HEK293T (cell line): ENCODE results near the gene MATN4.
"Not testable (repeated sequence)": the region's sequence is repeated elsewhere in the genome, so short reads cannot be mapped to it uniquely, and the experiment has no call there.

ENCODE experiments used
- CTCF ChIA-PET: fragments of 350-600 bp; formaldehyde crosslinking; extraction: SDS; loops from one replicate; lab custom pipeline; 2021; ENCODE audit warnings: antibody characterized with exemption, inconsistent platforms; lab: Yijun Ruan, JAX
- POLR2A ChIA-PET: fragments of 350-600 bp; formaldehyde crosslinking; extraction: SDS; loops from one replicate; lab custom pipeline; 2020; ENCODE audit warnings: antibody characterized with exemption, inconsistent platforms; lab: Yijun Ruan, JAX
- DNase-seq: peaks from one replicate; pipeline ENCODE4 v3.0.0; 2012; ENCODE audit warnings: mixed read lengths; ENCODE audit errors: extremely low spot score
- ARNT ChIP-seq: fragments of 450-650 bp; IDR thresholded peaks from 2 replicates; pipeline ENCODE4 v1.6.1; 2017; ENCODE audit warnings: mild to moderate bottlenecking
- BHLHE40 ChIP-seq: fragments of 450-650 bp; IDR thresholded peaks from 2 replicates; pipeline ENCODE4 v1.6.1; 2016; ENCODE audit warnings: mild to moderate bottlenecking, moderate library complexity, borderline replicate concordance
- CTBP1 ChIP-seq: fragments of 450-650 bp; IDR thresholded peaks from 2 replicates; pipeline ENCODE4 v1.6.1; 2016; ENCODE audit warnings: borderline replicate concordance
- ELF4 ChIP-seq: fragments of 450-650 bp; IDR thresholded peaks from 2 replicates; pipeline ENCODE4 v1.6.1; 2017; ENCODE audit warnings: antibody characterized with exemption
- FOXA1 ChIP-seq: fragments of 450-650 bp; IDR thresholded peaks from 2 replicates; pipeline ENCODE4 v1.6.1; 2016; ENCODE audit warnings: mild to moderate bottlenecking
- FOXK2 ChIP-seq: fragments of 450-650 bp; IDR thresholded peaks from 2 replicates; pipeline ENCODE4 v1.6.1; 2016; ENCODE audit warnings: mild to moderate bottlenecking
- FOXM1 ChIP-seq: fragments of 450-650 bp; IDR thresholded peaks from 2 replicates; pipeline ENCODE4 v1.6.1; 2017; ENCODE audit warnings: mild to moderate bottlenecking, borderline replicate concordance
- HDGF ChIP-seq: fragments of 450-650 bp; IDR thresholded peaks from 2 replicates; pipeline ENCODE4 v1.6.1; 2017; ENCODE audit warnings: antibody characterized with exemption, borderline replicate concordance
- L3MBTL2 ChIP-seq: fragments of 450-650 bp; conservative IDR thresholded peaks from 2 replicates; pipeline ENCODE4 v1.6.1; 2016; ENCODE audit warnings: mild to moderate bottlenecking
- LEF1 ChIP-seq: fragments of 450-650 bp; IDR thresholded peaks from 2 replicates; pipeline ENCODE4 v1.6.1; 2017; ENCODE audit warnings: mild to moderate bottlenecking, borderline replicate concordance
- NFRKB ChIP-seq: fragments of 450-650 bp; IDR thresholded peaks from 2 replicates; pipeline ENCODE4 v1.6.1; 2016; ENCODE audit warnings: mild to moderate bottlenecking, moderate library complexity
- PKNOX1 ChIP-seq: fragments of 450-650 bp; IDR thresholded peaks from 2 replicates; pipeline ENCODE4 v1.6.1; 2016
- SP1 ChIP-seq: fragments of 450-650 bp; IDR thresholded peaks from 2 replicates; pipeline ENCODE4 v1.6.1; 2017
- SUZ12 ChIP-seq: fragments of 450-650 bp; IDR thresholded peaks from 2 replicates; pipeline ENCODE4 v1.6.1; 2016; ENCODE audit warnings: mild to moderate bottlenecking
- TARDBP ChIP-seq: fragments of 450-650 bp; IDR thresholded peaks from 2 replicates; pipeline ENCODE4 v1.6.1; 2016
- ZNF384 ChIP-seq: fragments of 450-650 bp; IDR thresholded peaks from 2 replicates; pipeline ENCODE4 v1.6.1; 2016

MATN4 gene

DNA sequence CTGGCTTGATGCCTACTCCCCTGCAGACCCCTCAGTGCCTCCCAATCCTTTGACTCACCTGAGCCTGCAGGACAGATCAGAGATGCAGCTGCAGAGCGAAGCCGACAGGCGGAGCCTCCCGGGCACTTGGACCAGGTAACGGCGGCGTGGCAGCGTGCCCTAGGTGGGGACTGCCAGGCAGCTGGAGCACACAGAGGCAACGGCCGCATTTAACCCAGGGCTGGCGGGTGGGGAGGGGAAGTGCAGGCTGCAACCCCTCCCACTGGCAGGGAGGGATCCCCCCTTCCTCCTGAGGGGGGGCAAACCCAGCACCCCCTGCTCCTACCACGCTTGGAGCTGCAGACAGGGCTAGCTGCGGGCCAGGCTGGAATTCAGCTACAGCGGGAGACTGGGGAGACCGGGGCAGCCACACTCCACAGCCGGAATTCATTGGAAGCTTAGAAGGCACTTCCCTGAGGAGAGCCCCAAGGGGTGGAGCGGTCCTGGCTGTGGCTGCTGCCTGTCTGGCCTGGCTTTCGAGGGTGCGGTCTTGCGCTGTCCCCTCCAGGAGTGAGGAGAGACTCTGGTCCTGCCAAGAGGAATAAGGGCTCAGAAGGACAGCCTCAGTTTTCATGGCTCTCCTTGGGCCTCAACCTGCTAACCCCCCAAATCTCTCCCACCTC, at the start of gene MATN4:
Gene MATN4, minus strand, starts transcription at position 183 of the 662 bp plus-strand sequence. CDS start 2,717 bp downstream, outside the sequence.
- CTCF ChIA-PET = no interaction called here
- TF ChIP-seq FOXK2 (no peak), ELF4 (no peak), TARDBP (no peak)
- no peak for DNase-seq
- POLR2A ChIA-PET = interaction anchor here (0.8 kb wide), 1 partner anchor 15 kb away, joined by 3 read pairs; no protein-coding TSS in a partner anchor

- CTCF ChIA-PET = no interaction called here
- TF ChIP-seq L3MBTL2 = no peak
- TF ChIP-seq PKNOX1 = no peak
- TF ChIP-seq ARNT = no peak
- no peak for TF ChIP-seq ZNF384
- no peak for TF ChIP-seq CTBP1
- TF ChIP-seq NFRKB = no peak
- TF ChIP-seq LEF1 = no peak
- no peak for TF ChIP-seq FOXA1
- TF ChIP-seq HDGF = no peak
- POLR2A ChIA-PET = interaction anchor here (0.6 to 1.5 kb wide), 2 partner anchors 11 to 60 kb away, joined by 3 to 7 read pairs; partner anchors contain the start of gene PIGT
- DNase-seq = no peak
Observed at GRCh38 chr20:45355209-45356084, 47.3 kb upstream of the MATN4 start.

DNA sequence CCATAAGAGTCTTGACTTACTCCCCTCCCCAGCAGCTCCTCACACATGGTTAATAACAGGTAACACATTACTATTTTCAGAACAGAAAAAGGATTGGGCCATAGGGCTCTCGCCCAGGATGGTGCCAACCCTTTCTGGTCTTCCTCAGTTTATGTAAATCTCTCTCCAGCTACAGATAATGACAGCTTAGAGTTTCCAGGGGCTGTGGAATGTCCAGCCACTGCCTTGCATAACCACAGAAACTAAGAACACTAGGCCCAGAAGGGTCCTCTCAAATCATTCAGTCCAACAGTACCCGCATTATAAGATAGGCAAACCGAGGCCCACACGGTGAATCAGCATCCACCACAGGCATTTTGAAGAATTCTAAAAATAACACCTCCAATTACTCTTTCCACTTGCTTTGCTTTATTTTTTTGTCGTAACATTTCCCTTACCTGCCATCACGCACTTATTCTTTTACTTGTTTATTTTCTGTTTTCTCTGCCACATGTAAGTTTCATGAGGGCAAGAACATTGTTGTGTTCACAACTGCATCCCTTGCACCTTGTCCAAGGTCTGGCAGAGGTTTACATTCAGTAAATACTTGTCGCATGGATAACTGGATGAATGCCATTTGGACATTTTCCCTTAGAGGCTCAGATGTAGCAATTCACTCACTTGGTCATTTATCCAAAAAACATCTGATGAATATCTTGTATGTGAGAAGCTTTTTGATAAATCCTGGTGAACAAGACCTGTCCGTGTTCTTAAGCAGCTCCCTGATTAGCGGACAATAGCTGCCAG, 46.5 kb upstream of the MATN4 start:
- DNase-seq = no peak
- POLR2A ChIA-PET = interaction anchor here (0.6 to 1.5 kb wide), 2 partner anchors 10 to 61 kb away, joined by 3 to 7 read pairs; partner anchors contain the start of gene PIGT
- TF ChIP-seq ZNF384 = no peak
- no peak for TF ChIP-seq LEF1
- no peak for TF ChIP-seq BHLHE40
- no peak for TF ChIP-seq L3MBTL2
- TF ChIP-seq TARDBP = no peak
- no peak for TF ChIP-seq PKNOX1
- no peak for TF ChIP-seq SUZ12
- no peak for TF ChIP-seq ARNT
- TF ChIP-seq HDGF = no peak
- no peak for TF ChIP-seq FOXA1
- no peak for TF ChIP-seq FOXK2
- TF ChIP-seq FOXM1 = no peak
- TF ChIP-seq NFRKB = no peak
- no peak for TF ChIP-seq SP1
- TF ChIP-seq ELF4 = no peak
- no peak for TF ChIP-seq CTBP1
- CTCF ChIA-PET = no interaction called here

DNA sequence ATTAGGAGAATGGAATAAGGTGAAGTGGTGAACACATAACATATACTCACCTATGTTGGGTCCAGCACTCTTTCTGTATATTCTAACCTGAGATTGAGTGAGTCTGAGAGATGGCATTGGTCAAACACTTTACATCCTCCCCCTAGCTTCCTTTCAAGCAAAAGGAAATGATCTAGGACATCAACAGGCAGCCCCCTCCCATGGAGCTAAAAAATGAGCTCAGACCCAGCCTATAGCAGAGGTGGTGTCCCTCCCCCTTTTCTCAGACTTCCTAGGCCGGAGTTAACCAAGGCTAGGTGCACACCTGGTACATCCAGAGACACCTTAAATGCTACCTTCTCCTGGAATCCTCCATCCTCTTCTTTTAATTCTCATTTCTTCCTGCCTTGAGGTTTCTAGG, 45.6 kb upstream of the MATN4 start:
- no peak for DNase-seq
- no peak for TF ChIP-seq LEF1
- no peak for TF ChIP-seq ELF4
- ChIA-PET POLR2A (no interaction called here), CTCF (no interaction called here)

DNA sequence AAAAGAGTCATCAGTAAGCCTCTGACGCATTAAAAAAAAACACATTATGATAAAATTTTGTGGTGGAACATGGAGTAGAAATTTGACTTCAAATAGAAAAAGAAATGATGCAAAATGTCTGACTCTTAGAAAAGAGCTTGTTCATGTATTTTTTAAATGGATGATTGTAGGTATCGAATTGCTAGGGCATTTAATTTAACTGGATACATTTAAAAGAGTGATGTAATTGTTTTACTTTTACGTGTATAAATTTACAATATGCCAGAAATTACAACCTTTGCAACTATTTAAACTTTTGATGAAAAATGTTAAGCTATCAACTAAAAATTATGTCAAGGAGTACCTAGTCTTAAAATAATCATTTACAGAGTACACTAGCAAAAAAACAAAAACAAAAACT, 44.6 kb upstream of the MATN4 start:
- DNase-seq = no peak
- TF ChIP-seq SP1 (no peak), ARNT (no peak)
- POLR2A ChIA-PET = interaction anchor here (1.0 kb wide), 1 partner anchor 10 kb away, joined by 6 read pairs; the partner anchor contains the start of gene SYS1
- CTCF ChIA-PET = interaction anchor here (0.8 kb wide), 1 partner anchor 10 kb away, joined by 7 read pairs; no protein-coding TSS in a partner anchor

DNA sequence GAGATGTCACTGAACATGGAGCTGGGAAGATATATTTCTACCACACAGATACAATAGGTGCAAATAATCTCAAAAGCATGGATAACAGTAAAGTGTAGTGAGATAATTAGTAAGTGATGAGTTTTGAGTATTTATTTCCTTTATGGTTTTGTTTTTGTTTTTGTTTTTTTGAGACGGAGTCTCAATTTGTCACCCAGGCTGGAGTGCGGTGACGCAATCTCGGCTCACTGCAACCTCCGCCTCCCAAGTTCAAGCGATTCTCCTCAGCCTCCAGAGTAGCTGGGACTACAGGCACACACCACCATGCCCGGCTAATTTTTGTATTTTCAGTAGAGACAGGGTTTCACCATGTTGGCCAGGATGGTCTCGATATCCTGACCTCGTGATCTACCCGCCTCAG, 42.7 kb upstream of the MATN4 start:
- CTCF ChIA-PET, DNase-seq: not testable (repeated sequence)
- POLR2A ChIA-PET = interaction anchor here (1.3 kb wide), 1 partner anchor 17 kb away, joined by 3 read pairs; no protein-coding TSS in a partner anchor

- ChIA-PET CTCF (no interaction called here), POLR2A (interaction anchor here (1.3 kb wide), 1 partner anchor 17 kb away, joined by 3 read pairs; no protein-coding TSS in a partner anchor)
- TF ChIP-seq ELF4 = no peak
- DNase-seq = no peak
Observed at GRCh38 chr20:45350217-45350616, 42.1 kb upstream of the MATN4 start.
